Measurements from ENCODE around the gene GRM1. TPM values are rescaled to one million over a fixed set of nuclear protein-coding genes. Genes with fewer than 3 reads are reported as not detected.

The GRM1 gene
- total RNA-seq, 1 donor from 2014 or later: under 0.01 TPM

DNA sequence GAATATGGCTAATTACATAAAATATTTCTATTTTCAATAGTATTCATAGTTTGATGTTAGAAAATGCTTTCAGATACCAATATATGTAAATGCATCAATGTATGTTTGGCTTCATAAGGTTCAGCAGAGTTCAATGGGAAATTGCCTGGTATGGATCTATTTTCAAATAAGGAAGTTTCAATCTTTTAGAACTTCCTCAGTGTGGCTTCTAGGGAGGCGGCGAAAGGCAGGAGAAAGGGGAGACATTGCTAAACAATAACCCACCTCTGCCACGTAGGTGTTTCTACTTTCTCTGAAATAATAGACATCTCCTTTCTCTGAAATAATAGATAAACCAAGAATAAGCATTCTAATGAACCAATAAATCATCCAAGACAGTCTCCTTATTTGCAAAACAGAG is 277.1 kb downstream of the GRM1 start:
- TF ChIP-seq, protein P1, sequence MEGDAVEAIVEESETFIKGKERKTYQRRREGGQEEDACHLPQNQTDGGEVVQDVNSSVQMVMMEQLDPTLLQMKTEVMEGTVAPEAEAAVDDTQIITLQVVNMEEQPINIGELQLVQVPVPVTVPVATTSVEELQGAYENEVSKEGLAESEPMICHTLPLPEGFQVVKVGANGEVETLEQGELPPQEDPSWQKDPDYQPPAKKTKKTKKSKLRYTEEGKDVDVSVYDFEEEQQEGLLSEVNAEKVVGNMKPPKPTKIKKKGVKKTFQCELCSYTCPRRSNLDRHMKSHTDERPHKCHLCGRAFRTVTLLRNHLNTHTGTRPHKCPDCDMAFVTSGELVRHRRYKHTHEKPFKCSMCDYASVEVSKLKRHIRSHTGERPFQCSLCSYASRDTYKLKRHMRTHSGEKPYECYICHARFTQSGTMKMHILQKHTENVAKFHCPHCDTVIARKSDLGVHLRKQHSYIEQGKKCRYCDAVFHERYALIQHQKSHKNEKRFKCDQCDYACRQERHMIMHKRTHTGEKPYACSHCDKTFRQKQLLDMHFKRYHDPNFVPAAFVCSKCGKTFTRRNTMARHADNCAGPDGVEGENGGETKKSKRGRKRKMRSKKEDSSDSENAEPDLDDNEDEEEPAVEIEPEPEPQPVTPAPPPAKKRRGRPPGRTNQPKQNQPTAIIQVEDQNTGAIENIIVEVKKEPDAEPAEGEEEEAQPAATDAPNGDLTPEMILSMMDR (IDR thresholded peaks at IDR 0.05; ENCODE audit: insufficient read depth, low read length, poor library complexity, severe bottlenecking): no peak
- no peaks in the 10 kb centered on the region for H3K27me3 ChIP-seq (ENCODE audit: control insufficient read depth, insufficient read depth, low read length)
- no peaks in the 10 kb centered on the region for H3K36me3 ChIP-seq (ENCODE audit: control insufficient read depth, insufficient read depth, low read length)
- no peak overlapping the region for H3K4me3 ChIP-seq (ENCODE audit: low read depth, low read length)
- DNase-seq (ENCODE audit: low read depth): no peak

DNA sequence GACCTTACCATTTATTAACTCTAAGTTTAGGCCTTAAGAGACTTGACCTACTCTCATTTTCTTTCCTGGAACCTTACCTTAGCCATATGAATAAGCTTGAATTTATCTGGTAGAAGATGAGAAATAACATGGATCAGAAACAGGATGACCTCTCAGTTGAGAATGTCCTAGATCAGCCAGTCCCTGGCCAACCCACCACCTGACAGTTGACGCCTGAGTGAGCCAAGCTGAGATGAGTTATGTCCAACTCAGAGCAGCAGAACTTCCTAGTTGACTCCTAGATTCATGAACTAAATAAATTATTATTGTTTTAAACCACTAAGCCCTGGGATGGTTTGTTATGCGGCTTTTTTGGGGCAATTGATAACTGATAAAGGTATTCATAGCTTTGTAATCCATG is 281.8 kb downstream of the GRM1 start:
- DNase-seq (ENCODE audit: low read depth): no peak
- no peaks in the 10 kb centered on the region for H3K36me3 ChIP-seq (ENCODE audit: control insufficient read depth, insufficient read depth, low read length)
- TF ChIP-seq, protein P1 (IDR thresholded peaks at IDR 0.05; ENCODE audit: insufficient read depth, low read length, poor library complexity, severe bottlenecking): no peak
- H3K4me3 ChIP-seq (ENCODE audit: low read depth, low read length): no peak overlapping the region
- no peaks in the 10 kb centered on the region for H3K27me3 ChIP-seq (ENCODE audit: control insufficient read depth, insufficient read depth, low read length)

DNA sequence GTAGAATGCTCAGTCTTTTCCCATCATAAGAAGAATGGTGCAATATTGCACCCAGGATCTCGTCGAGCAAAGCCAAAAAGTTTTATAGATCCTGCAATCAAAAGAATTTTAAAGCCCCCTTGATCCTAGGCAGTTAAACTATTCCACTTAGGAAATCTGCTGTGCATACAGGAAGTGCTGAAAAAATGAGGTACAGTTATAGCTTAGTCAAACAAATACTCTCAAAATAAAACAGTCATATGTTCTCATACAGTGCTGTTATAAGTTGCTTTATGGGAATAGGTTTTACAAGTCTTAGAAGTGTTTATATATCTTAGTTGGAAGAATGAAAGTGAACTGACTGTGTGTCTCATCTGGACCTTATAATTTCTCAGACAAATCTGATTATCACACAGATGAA is 282.2 kb downstream of the GRM1 start:
- TF ChIP-seq, protein P1 (IDR thresholded peaks at IDR 0.05; ENCODE audit: insufficient read depth, low read length, poor library complexity, severe bottlenecking): no peak

DNA sequence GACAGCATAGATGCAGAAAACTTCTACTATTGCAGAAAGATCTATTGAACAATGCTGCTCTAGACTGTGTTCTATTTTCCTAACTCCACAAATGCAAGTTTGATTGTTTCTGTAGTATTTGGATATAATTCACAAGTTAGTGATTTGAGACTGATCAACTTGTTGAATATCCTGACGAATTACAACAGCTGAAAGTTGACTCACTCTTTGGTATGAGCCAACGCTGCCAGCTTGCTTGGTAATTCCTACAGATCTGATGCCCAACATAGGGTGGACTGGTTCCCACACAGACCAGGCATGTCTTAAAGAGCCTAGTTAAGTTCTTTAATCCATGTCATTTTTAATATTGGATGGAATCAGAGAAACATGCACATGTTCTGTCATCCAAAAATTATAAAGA is 283.7 kb downstream of the GRM1 start:
- H3K36me3 ChIP-seq (ENCODE audit: control insufficient read depth, insufficient read depth, low read length): no peaks in the 10 kb centered on the region
- no peak for DNase-seq (ENCODE audit: low read depth)
- TF ChIP-seq, protein P1 (IDR thresholded peaks at IDR 0.05; ENCODE audit: insufficient read depth, low read length, poor library complexity, severe bottlenecking): no peak
- no peaks in the 10 kb centered on the region for H3K27me3 ChIP-seq (ENCODE audit: control insufficient read depth, insufficient read depth, low read length)
- H3K4me3 ChIP-seq (ENCODE audit: low read depth, low read length): no peak overlapping the region

More for the DNA sequence above, 282.2 kb downstream of the GRM1 start:
- Histone ChIP-seq H3K27me3 (ENCODE audit: control insufficient read depth, insufficient read depth, low read length) (no peaks in the 10 kb centered on the region), H3K4me3 (ENCODE audit: low read depth, low read length) (no peak overlapping the region), H3K36me3 (ENCODE audit: control insufficient read depth, insufficient read depth, low read length) (no peaks in the 10 kb centered on the region)
- no peak for DNase-seq (ENCODE audit: low read depth)

DNA sequence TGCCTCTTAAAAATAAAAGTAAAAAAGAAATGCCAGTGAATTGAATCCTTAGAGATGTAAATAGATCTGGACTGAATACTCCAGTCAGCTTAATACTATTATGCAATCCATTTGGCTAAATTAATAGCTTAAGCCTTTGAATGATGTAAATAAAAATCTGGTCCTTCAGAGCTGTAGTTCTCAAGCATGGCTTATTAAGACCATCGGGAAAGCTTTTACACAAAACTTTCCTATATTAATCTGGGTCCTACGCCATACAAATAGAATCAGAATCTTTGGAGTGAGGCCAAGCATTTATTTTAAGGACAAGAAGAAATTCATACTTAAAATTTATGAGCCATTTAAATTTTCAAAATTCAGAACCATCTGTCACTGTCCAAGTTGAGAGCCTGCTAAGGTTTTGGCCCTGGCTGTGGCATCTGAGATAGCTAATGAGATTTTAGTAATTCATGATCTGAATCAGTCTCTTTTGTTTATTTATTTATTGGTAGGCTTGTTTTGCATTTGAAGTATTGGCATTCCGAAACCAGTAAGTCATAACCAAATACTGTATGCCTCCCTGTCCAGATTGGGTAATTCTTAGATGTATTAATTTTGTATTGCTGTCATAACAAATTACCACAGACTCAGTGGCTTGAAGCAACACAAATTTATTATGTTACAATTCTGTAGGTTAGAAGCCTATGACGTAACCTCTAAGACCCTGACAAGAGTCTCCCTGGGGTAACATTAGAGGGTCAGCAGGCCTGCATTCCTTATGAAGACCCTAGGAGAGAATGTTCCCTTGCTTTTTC is 286.7 kb downstream of the GRM1 start:
- TF ChIP-seq, protein P1 (IDR thresholded peaks at IDR 0.05; ENCODE audit: insufficient read depth, low read length, poor library complexity, severe bottlenecking): no peak
- Histone ChIP-seq H3K4me3 (ENCODE audit: low read depth, low read length) (no peak overlapping the region), H3K27me3 (ENCODE audit: control insufficient read depth, insufficient read depth, low read length) (no peaks in the 10 kb centered on the region), H3K36me3 (ENCODE audit: control insufficient read depth, insufficient read depth, low read length) (no peaks in the 10 kb centered on the region)
- no peak for DNase-seq (ENCODE audit: low read depth)

DNA sequence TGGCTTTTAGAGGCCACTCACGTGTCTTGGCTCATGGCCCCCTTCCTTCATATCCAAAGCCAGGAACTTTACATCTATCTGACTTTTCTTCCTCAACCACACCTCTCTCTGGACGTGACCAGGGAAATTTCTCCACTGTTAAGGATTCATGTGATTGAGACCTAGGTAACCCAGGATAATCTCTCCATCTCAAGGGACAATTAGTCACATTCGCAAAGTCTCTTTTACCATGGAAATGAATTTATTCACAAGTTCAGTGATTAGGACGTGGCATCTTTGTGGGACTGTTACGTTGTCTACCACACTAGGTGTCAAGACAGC is 287.3 kb downstream of the GRM1 start:
- Histone ChIP-seq H3K27me3 (ENCODE audit: control insufficient read depth, insufficient read depth, low read length) (no peaks in the 10 kb centered on the region), H3K4me3 (ENCODE audit: low read depth, low read length) (no peak overlapping the region), H3K36me3 (ENCODE audit: control insufficient read depth, insufficient read depth, low read length) (no peaks in the 10 kb centered on the region)
- TF ChIP-seq, protein P1 (IDR thresholded peaks at IDR 0.05; ENCODE audit: insufficient read depth, low read length, poor library complexity, severe bottlenecking): no peak
- no peak for DNase-seq (ENCODE audit: low read depth)

All from kidney epithelial cell (primary cell).